Astrocyte (in vitro differentiated cells and primary cell): ENCODE results near the gene EPAS1. TPM values are rescaled to one million over a fixed set of nuclear protein-coding genes. Genes with fewer than 3 reads are reported as not detected.

Experiments used
- DNase-seq: peaks from one replicate; pipeline ENCODE4 v3.0.0-alpha.2; 2010; ENCODE audit warnings: low read depth
- FAIRE-seq: peaks from 2 replicates; lab custom pipeline; 2011; peaks lifted over from hg19 to GRCh38; lab: Jason Lieb, UNC
- H2AFZ ChIP-seq: 2 replicates; pipeline ENCODE4 v1.6.0; 2012; ENCODE audit warnings: low read depth, low read length, inconsistent platforms
- H3K27ac ChIP-seq: 2 replicates; pipeline ENCODE4 v1.5.1; 2011; ENCODE audit warnings: low read depth, low read length, inconsistent platforms
- H3K27me3 ChIP-seq: 2 replicates; pipeline ENCODE4 v1.6.0; 2011; ENCODE audit warnings: low read length, inconsistent platforms; ENCODE audit not compliant: insufficient read depth
- H3K36me3 ChIP-seq: 2 replicates; pipeline ENCODE4 v1.5.1; 2011; ENCODE audit warnings: low read length, inconsistent platforms; ENCODE audit not compliant: insufficient read depth
- H3K4me1 ChIP-seq: 2 replicates; pipeline ENCODE4 v1.5.1; 2011; ENCODE audit warnings: low read length, inconsistent platforms; ENCODE audit not compliant: insufficient read depth
- H3K4me2 ChIP-seq: 2 replicates; pipeline ENCODE4 v1.6.0; 2012; ENCODE audit warnings: low read length, inconsistent platforms
- H3K4me3 ChIP-seq: 2 replicates; pipeline ENCODE4 v1.5.1; 2011; ENCODE audit warnings: low read depth, mild to moderate bottlenecking, low read length, inconsistent platforms; ENCODE audit not compliant: insufficient read depth
- H3K79me2 ChIP-seq: 2 replicates; pipeline ENCODE4 v1.6.0; 2012; ENCODE audit warnings: mild to moderate bottlenecking, low read length, inconsistent platforms; ENCODE audit not compliant: insufficient read depth
- H3K9ac ChIP-seq: 2 replicates; pipeline ENCODE4 v1.6.0; 2012; ENCODE audit warnings: mild to moderate bottlenecking, low read length, inconsistent platforms
- H3K9me3 ChIP-seq: 2 replicates; pipeline ENCODE4 v1.5.1; 2012; ENCODE audit warnings: low read depth, mild to moderate bottlenecking, low read length, inconsistent platforms; ENCODE audit not compliant: insufficient read depth
- H4K20me1 ChIP-seq: 2 replicates; pipeline ENCODE4 v1.6.0; 2012; ENCODE audit warnings: low read length, inconsistent platforms; ENCODE audit not compliant: insufficient read depth
- H3K27ac Mint-ChIP-seq: one replicate; pipeline ENCODE4 v1.8.0; 2021; ENCODE audit warnings: mild to moderate bottlenecking, mixed read lengths; ENCODE audit not compliant: unreplicated experiment
- H3K27me3 Mint-ChIP-seq: one replicate; pipeline ENCODE4 v1.8.0; 2021; ENCODE audit warnings: low read depth, mixed read lengths; ENCODE audit not compliant: unreplicated experiment
- H3K36me3 Mint-ChIP-seq: one replicate; pipeline ENCODE4 v1.8.0; 2021; ENCODE audit warnings: low read depth, mixed read lengths; ENCODE audit not compliant: unreplicated experiment
- H3K4me1 Mint-ChIP-seq: one replicate; pipeline ENCODE4 v1.8.0; 2021; ENCODE audit warnings: low read depth, mixed read lengths; ENCODE audit not compliant: unreplicated experiment
- H3K4me3 Mint-ChIP-seq: one replicate; pipeline ENCODE4 v1.8.0; 2021; ENCODE audit warnings: mild to moderate bottlenecking, moderate library complexity, mixed read lengths; ENCODE audit not compliant: unreplicated experiment
- H3K9me3 Mint-ChIP-seq: one replicate; pipeline ENCODE4 v1.8.0; 2021; ENCODE audit warnings: mild to moderate bottlenecking, mixed read lengths; ENCODE audit not compliant: unreplicated experiment
- EZH2 ChIP-seq: IDR thresholded peaks from 2 replicates; pipeline ENCODE4 v1.6.1; 2012; ENCODE audit warnings: mild to moderate bottlenecking, low read length, inconsistent platforms; ENCODE audit not compliant: insufficient read depth
- total RNA-seq: library from RNA; stranded (reverse); gene quantifications from 2 replicates; pipeline ENCODE4 v1.2.1, GENCODE V29; 2021
- TF ChIP-seq, protein P1 (sequence below): IDR thresholded peaks from 2 replicates; pipeline ENCODE4 v1.5.1; 2011; ENCODE audit warnings: low read depth, mild to moderate bottlenecking, inconsistent platforms, low read length, moderate library complexity; ENCODE audit not compliant: insufficient read depth

The EPAS1 gene
- total RNA-seq, 1 donor from 2014 or later: 42.8 TPM

DNA sequence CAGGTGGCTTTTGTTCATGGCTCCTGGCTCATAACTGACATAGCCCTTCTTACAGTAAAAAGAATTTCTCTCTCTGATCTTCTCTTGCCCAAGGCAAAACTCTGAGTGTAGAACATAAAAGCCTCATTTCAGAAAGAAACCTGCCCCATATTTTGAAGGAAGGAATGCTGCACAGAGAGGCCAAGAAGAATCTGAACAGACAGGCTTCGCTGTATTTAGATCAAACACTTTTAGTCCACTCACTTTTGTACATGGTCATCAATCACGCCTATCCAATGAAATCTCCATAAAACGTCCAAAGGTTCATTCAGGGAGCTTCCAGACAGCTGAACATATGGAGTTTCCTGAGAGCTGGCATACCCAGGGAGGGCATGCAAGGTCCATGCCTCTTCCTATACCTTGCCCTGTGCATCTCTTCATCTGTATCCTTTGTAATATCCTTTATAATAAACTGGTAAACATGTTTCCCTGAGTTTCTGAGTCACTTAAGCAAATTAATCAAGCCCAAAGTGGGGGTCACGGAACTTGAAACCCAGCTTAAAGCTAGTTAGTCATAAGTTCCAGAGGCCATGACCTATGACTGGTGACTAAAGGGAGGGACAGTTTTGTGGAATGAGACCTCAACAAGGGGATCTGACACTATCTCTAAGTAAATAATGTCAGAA lies 119.7 kb downstream of the EPAS1 start:
- Histone ChIP-seq H3K27ac (no peak overlapping the region), H3K9ac (no peak overlapping the region), H3K4me2 (no peak overlapping the region), H4K20me1 (no peaks in the 10 kb centered on the region), H3K27me3 (no peaks in the 10 kb centered on the region), H3K4me3 (no peak overlapping the region), H3K9me3 (peaks cover 8% of the 10 kb centered on the region), H3K4me1 (no peaks in the 10 kb centered on the region), H3K79me2 (no peaks in the 10 kb centered on the region), H2AFZ (no peak overlapping the region), H3K36me3 (no peaks in the 10 kb centered on the region)
- Mint-ChIP-seq H3K9me3 (peaks cover 8% of the 10 kb centered on the region), H3K4me1 (no peaks in the 10 kb centered on the region), H3K27me3 (peaks cover 3% of the 10 kb centered on the region), H3K4me3 (no peak overlapping the region), H3K36me3 (peaks cover 2% of the 10 kb centered on the region), H3K27ac (no peak overlapping the region)
- DNase-seq (no peak), FAIRE-seq (no peak)
- TF ChIP-seq EZH2: no peak
- TF ChIP-seq, protein P1, sequence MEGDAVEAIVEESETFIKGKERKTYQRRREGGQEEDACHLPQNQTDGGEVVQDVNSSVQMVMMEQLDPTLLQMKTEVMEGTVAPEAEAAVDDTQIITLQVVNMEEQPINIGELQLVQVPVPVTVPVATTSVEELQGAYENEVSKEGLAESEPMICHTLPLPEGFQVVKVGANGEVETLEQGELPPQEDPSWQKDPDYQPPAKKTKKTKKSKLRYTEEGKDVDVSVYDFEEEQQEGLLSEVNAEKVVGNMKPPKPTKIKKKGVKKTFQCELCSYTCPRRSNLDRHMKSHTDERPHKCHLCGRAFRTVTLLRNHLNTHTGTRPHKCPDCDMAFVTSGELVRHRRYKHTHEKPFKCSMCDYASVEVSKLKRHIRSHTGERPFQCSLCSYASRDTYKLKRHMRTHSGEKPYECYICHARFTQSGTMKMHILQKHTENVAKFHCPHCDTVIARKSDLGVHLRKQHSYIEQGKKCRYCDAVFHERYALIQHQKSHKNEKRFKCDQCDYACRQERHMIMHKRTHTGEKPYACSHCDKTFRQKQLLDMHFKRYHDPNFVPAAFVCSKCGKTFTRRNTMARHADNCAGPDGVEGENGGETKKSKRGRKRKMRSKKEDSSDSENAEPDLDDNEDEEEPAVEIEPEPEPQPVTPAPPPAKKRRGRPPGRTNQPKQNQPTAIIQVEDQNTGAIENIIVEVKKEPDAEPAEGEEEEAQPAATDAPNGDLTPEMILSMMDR: no peak

DNA sequence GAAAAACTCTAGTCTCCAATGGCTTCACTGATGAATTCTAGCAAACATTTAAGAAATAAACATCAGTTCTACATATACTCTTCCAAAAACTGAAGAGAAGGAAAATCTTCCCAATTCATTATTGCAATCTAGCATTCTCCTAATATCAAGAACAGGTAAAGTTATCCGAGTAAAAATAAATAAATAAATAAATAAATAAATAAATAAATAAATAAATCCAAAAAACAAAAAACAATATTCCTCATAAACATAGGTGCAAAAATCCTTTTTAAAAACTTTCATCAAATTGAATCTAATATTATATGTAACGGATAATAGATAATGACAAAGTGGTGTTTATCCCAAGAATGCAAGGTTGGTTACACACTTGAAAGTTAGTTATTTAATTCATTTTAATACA lies 123.7 kb downstream of the EPAS1 start:
- Mint-ChIP-seq H3K27ac (no peak overlapping the region), H3K9me3 (peaks cover 10% of the 10 kb centered on the region), H3K27me3 (no peaks in the 10 kb centered on the region), H3K4me3 (no peak overlapping the region), H3K4me1 (no peaks in the 10 kb centered on the region), H3K36me3 (no peaks in the 10 kb centered on the region)
- DNase-seq (no peak), FAIRE-seq (no peak)
- Histone ChIP-seq H3K9ac (no peak overlapping the region), H3K4me2 (no peak overlapping the region), H2AFZ (no peak overlapping the region), H3K79me2 (no peaks in the 10 kb centered on the region), H3K9me3 (peaks cover 8% of the 10 kb centered on the region), H3K4me1 (no peaks in the 10 kb centered on the region), H4K20me1 (no peaks in the 10 kb centered on the region), H3K27ac (no peak overlapping the region), H3K4me3 (no peak overlapping the region), H3K36me3 (no peaks in the 10 kb centered on the region), H3K27me3 (no peaks in the 10 kb centered on the region)
- TF ChIP-seq EZH2: no peak
- TF ChIP-seq, protein P1: no peak

DNA sequence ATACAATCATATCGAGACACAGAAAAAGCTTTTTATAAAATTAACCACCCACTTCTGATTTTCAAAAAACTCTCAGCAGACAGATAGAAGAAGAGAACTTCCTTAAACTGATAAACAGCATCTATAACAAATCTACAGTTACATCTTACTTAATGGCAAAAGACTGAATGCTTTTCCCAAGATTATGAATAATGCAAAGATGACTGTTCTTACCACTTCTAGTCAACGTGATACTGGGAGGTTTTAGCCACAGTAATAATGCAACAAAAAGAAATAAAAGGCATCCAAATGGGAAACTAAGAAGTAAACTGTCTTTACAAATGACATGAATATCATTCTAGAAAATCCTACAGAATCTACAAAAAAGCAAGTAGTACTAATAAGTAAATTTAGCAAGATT lies 124.2 kb downstream of the EPAS1 start:
- Mint-ChIP-seq H3K27ac (no peak overlapping the region), H3K4me1 (no peaks in the 10 kb centered on the region), H3K36me3 (no peaks in the 10 kb centered on the region), H3K27me3 (no peaks in the 10 kb centered on the region), H3K4me3 (no peak overlapping the region), H3K9me3 (peaks cover 7% of the 10 kb centered on the region)
- no peaks in the 10 kb centered on the region for H4K20me1 ChIP-seq
- H3K4me1 ChIP-seq: no peaks in the 10 kb centered on the region
- no peak overlapping the region for H3K4me2 ChIP-seq
- no peak overlapping the region for H3K27ac ChIP-seq
- H3K9ac ChIP-seq: no peak overlapping the region
- TF ChIP-seq EZH2: no peak
- TF ChIP-seq, protein P1: no peak
- peaks cover 8% of the 10 kb centered on the region for H3K9me3 ChIP-seq
- no peaks in the 10 kb centered on the region for H3K27me3 ChIP-seq
- no peaks in the 10 kb centered on the region for H3K36me3 ChIP-seq
- no peak overlapping the region for H2AFZ ChIP-seq
- FAIRE-seq (no peak), DNase-seq (no peak)
- no peak overlapping the region for H3K4me3 ChIP-seq
- no peaks in the 10 kb centered on the region for H3K79me2 ChIP-seq
